GM23338 (cell line): ENCODE data around the gene OTOA. TPM values are rescaled to one million over a fixed set of nuclear protein-coding genes. Genes with fewer than 3 reads are reported as not detected.

ENCODE experiments used
- ATAC-seq: fragments of 200-7000 bp; cut with Tn5 transposase; 3 replicates; pipeline ENCODE4 v1.9.1; 2020
- DNase-seq: peaks from one replicate; pipeline ENCODE4 v3.0.0-alpha.2; 2015; ENCODE audit warnings: low spot score
- H2AFZ ChIP-seq: fragments of 200-600 bp; sonication (generic); 2 replicates; pipeline ENCODE4 v1.8.0; 2016; ENCODE audit warnings: antibody characterized with exemption, mild to moderate bottlenecking, moderate library complexity
- H3F3A ChIP-seq: fragments of 200-600 bp; sonication (generic); replicated peaks from 2 replicates; pipeline ENCODE4 v1.8.0; 2017; ENCODE audit warnings: antibody characterized with exemption, mixed run types, low read depth
- H3K27ac ChIP-seq: fragments of 200-600 bp; sonication (generic); 2 replicates; pipeline ENCODE4 v1.6.1; 2016; ENCODE audit warnings: low read depth
- H3K27me3 ChIP-seq: fragments of 200-600 bp; sonication (generic); 2 replicates; pipeline ENCODE4 v1.8.0; 2016; ENCODE audit warnings: mild to moderate bottlenecking, mixed run types, moderate library complexity; ENCODE audit not compliant: insufficient read depth
- H3K36me3 ChIP-seq: fragments of 200-600 bp; sonication (generic); 2 replicates; pipeline ENCODE4 v1.8.0; 2016; ENCODE audit warnings: mild to moderate bottlenecking; ENCODE audit not compliant: insufficient read depth
- H3K4me1 ChIP-seq: fragments of 200-600 bp; sonication (generic); 2 replicates; pipeline ENCODE4 v1.8.0; 2016; ENCODE audit warnings: mild to moderate bottlenecking, moderate library complexity; ENCODE audit not compliant: insufficient read depth
- H3K4me2 ChIP-seq: fragments of 200-600 bp; sonication (generic); 2 replicates; pipeline ENCODE4 v1.7.1; 2017; ENCODE audit warnings: mixed run types
- H3K4me3 ChIP-seq: fragments of 200-600 bp; sonication (generic); 2 replicates; pipeline ENCODE4 v1.6.1; 2016; ENCODE audit warnings: mixed run types
- H3K79me2 ChIP-seq: fragments of 200-600 bp; sonication (generic); replicated peaks from 2 replicates; pipeline ENCODE4 v1.8.0; 2017; ENCODE audit warnings: mild to moderate bottlenecking; ENCODE audit not compliant: insufficient read depth
- H3K9me2 ChIP-seq: fragments of 200-600 bp; sonication (generic); 2 replicates; pipeline ENCODE4 v1.8.0; 2017; ENCODE audit not compliant: insufficient read depth
- H4K20me1 ChIP-seq: fragments of 200-600 bp; sonication (generic); replicated peaks from 2 replicates; pipeline ENCODE4 v1.8.0; 2017; ENCODE audit warnings: mild to moderate bottlenecking; ENCODE audit not compliant: insufficient read depth
- H3K27ac Mint-ChIP-seq: 2 replicates; pipeline ENCODE4 v1.8.0; 2020; ENCODE audit warnings: inconsistent platforms, mild to moderate bottlenecking, moderate library complexity, mixed read lengths
- H3K27me3 Mint-ChIP-seq: 3 replicates; pipeline ENCODE4 v1.8.0; 2022; ENCODE audit warnings: low read depth, mild to moderate bottlenecking, moderate library complexity, mixed read lengths, inconsistent platforms; ENCODE audit not compliant: insufficient read depth, poor library complexity
- H3K36me3 Mint-ChIP-seq: 3 replicates; pipeline ENCODE4 v1.8.0; 2021; ENCODE audit warnings: low read depth, mild to moderate bottlenecking, inconsistent platforms, moderate library complexity, mixed read lengths
- H3K4me1 Mint-ChIP-seq: 3 replicates; pipeline ENCODE4 v1.8.0; 2020; ENCODE audit warnings: mild to moderate bottlenecking, inconsistent platforms, mixed read lengths
- H3K4me3 Mint-ChIP-seq: 3 replicates; pipeline ENCODE4 v1.8.0; 2021; ENCODE audit warnings: moderate library complexity, mild to moderate bottlenecking, inconsistent platforms, mixed read lengths
- H3K9me3 Mint-ChIP-seq: 3 replicates; pipeline ENCODE4 v1.8.0; 2020; ENCODE audit warnings: moderate library complexity, mild to moderate bottlenecking, inconsistent platforms, mixed read lengths
- EZH2 ChIP-seq: fragments of 200-600 bp; sonication (generic); IDR thresholded peaks from one replicate; pipeline ENCODE4 v1.8.0; 2017; ENCODE audit warnings: antibody characterized with exemption, mild to moderate bottlenecking, low read depth; ENCODE audit not compliant: unreplicated experiment
- EZH2phosphoT487 ChIP-seq: fragments of 200-600 bp; sonication (generic); IDR thresholded peaks from one replicate; pipeline ENCODE4 v1.8.1; 2018; ENCODE audit warnings: antibody characterized with exemption; ENCODE audit not compliant: unreplicated experiment
- NANOG ChIP-seq: IDR thresholded peaks from 2 replicates; pipeline ENCODE4 v1.6.1; 2016; ENCODE audit warnings: antibody characterized with exemption, borderline replicate concordance
- ZNF114 ChIP-seq: fragments of 250-450 bp; sonication (Bioruptor Pico); IDR thresholded peaks from 2 replicates; pipeline ENCODE4 v1.5.0; 2020; ENCODE audit warnings: mild to moderate bottlenecking, moderate library complexity
- polyA plus RNA-seq: library from polyadenylated mRNA; unstranded; fragments of >200 nt; fragmentation: Nextera tagmentation; extraction: Ambion mirVana; gene quantifications from 2 replicates; pipeline ENCODE4 v1.2.1, GENCODE V29; 2016
- total RNA-seq: library from RNA; depleted of rRNA; stranded (reverse); fragments of >200 nt; shearing (Covaris generic); gene quantifications from 2 replicates; pipeline ENCODE4 v1.2.3, GENCODE V29; 2014
- TF ChIP-seq, protein P1 (sequence below), 2 experiments: fragments of 200-600 bp in 1 of 2; sonication (generic) in 1 of 2; conservative IDR thresholded peaks; 2 replicates each; pipeline versions ENCODE4 v1.5.1 to v1.6.1; 2016 to 2017; ENCODE audit warnings: antibody characterized with exemption in 2 of 2, low read depth in 2 of 2, mild to moderate bottlenecking in 2 of 2, moderate library complexity in 1 of 2
- TF ChIP-seq, protein P2 (sequence below): IDR thresholded peaks from 2 replicates; pipeline ENCODE4 v1.6.1; 2016; ENCODE audit warnings: antibody characterized with exemption

The OTOA gene
- total and polyA plus RNA-seq, 2 experiments from 2014 or later: 0.16 to 0.17 TPM

DNA sequence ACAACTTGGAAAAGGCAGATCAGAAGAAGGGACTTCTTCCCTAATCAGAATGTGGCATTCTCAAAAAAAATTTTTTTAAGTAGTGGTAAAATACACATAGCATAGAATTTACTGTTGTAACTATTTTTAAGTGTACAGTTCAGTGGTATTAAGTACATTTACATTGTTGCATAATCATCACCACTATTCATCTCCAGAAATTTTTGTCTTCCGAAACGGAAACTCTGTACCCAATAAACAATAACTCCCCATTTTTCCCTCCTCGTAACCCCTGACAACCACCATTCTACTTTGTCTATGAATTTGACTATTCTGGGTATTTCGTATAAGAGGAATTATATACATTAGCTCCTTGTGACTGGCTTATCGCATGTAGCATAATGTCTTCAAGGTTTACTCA, 45.5 kb upstream of the OTOA start (continued):
- TF ChIP-seq, protein P1, sequence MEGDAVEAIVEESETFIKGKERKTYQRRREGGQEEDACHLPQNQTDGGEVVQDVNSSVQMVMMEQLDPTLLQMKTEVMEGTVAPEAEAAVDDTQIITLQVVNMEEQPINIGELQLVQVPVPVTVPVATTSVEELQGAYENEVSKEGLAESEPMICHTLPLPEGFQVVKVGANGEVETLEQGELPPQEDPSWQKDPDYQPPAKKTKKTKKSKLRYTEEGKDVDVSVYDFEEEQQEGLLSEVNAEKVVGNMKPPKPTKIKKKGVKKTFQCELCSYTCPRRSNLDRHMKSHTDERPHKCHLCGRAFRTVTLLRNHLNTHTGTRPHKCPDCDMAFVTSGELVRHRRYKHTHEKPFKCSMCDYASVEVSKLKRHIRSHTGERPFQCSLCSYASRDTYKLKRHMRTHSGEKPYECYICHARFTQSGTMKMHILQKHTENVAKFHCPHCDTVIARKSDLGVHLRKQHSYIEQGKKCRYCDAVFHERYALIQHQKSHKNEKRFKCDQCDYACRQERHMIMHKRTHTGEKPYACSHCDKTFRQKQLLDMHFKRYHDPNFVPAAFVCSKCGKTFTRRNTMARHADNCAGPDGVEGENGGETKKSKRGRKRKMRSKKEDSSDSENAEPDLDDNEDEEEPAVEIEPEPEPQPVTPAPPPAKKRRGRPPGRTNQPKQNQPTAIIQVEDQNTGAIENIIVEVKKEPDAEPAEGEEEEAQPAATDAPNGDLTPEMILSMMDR (conservative IDR thresholded peaks at IDR 0.05; ENCODE audit: low read depth in 2 of 2): no peak
- TF ChIP-seq NANOG: no peak

- H3K27ac Mint-ChIP-seq: no peak overlapping the region
Observed at GRCh38 chr16:21619765-21620425, 43.9 kb upstream of the OTOA start.

DNA sequence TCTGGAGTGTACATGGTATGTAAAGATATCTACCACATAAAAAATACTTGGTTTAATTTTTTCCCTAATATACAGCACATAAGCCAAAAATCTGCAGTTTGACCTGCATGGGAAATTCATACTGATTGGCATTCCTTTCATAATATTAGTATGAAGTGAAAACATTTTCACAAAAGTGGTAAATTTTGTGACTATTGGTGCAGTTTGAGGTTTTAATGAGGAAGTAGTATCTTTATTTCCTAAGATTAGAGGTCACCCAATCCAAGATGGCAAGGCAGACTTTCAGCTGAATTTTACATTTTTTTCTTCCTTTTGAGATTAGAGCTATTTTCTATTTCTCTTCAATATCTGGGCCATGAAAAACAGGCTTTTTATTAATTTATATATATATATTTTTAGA, 43.2 kb upstream of the OTOA start:
- ATAC-seq: no peak
- no peak overlapping the region for H3K27ac ChIP-seq
- H3K27me3 ChIP-seq: no peaks in the 10 kb centered on the region
- H3F3A ChIP-seq: no peaks in the 10 kb centered on the region
- no peak overlapping the region for H3K4me3 ChIP-seq
- Mint-ChIP-seq H3K4me1 (no peaks in the 10 kb centered on the region), H3K4me3 (no peak overlapping the region), H3K27ac (no peak overlapping the region), H3K36me3 (peaks cover 30% of the 10 kb centered on the region), H3K9me3 (no peaks in the 10 kb centered on the region), H3K27me3 (peaks cover 2% of the 10 kb centered on the region)
- no peak for DNase-seq
- TF ChIP-seq EZH2 (no peak), ZNF114 (no peak)
- TF ChIP-seq, protein P1 (conservative IDR thresholded peaks at IDR 0.05; ENCODE audit: low read depth in 2 of 2): no peak
- no peaks in the 10 kb centered on the region for H3K9me2 ChIP-seq
- 0 out of 2 replicates have a peak, but pooled peaks cover 5% of the 10 kb centered on the region for H3K36me3 ChIP-seq
- peaks cover 15% of the 10 kb centered on the region; the same call in 1 of the 2 replicates for H4K20me1 ChIP-seq
- H2AFZ ChIP-seq: no peak overlapping the region
- no peak overlapping the region for H3K4me2 ChIP-seq
- no peaks in the 10 kb centered on the region for H3K4me1 ChIP-seq
- peaks cover 27% of the 10 kb centered on the region for H3K79me2 ChIP-seq

More at GRCh38 chr16:21619765-21620425, 43.9 kb upstream of the OTOA start:
- Histone ChIP-seq H4K20me1 (peaks cover 12% of the 10 kb centered on the region; the same call in 1 of the 2 replicates), H3K36me3 (0 out of 2 replicates have a peak, but pooled peaks cover 5% of the 10 kb centered on the region), H3K4me2 (no peak overlapping the region), H3K4me1 (no peaks in the 10 kb centered on the region), H3K79me2 (peaks cover 34% of the 10 kb centered on the region), H3F3A (no peaks in the 10 kb centered on the region), H3K9me2 (no peaks in the 10 kb centered on the region), H3K27ac (no peak overlapping the region), H3K4me3 (no peak overlapping the region), H2AFZ (no peak overlapping the region), H3K27me3 (no peaks in the 10 kb centered on the region)
- TF ChIP-seq, protein P2, sequence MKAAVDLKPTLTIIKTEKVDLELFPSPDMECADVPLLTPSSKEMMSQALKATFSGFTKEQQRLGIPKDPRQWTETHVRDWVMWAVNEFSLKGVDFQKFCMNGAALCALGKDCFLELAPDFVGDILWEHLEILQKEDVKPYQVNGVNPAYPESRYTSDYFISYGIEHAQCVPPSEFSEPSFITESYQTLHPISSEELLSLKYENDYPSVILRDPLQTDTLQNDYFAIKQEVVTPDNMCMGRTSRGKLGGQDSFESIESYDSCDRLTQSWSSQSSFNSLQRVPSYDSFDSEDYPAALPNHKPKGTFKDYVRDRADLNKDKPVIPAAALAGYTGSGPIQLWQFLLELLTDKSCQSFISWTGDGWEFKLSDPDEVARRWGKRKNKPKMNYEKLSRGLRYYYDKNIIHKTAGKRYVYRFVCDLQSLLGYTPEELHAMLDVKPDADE: no peak
- TF ChIP-seq EZH2phosphoT487 (no peak), NANOG (no peak)
- peaks cover 24% of the 10 kb centered on the region for H3K36me3 Mint-ChIP-seq
- no peaks in the 10 kb centered on the region for H3K4me1 Mint-ChIP-seq
- ATAC-seq: no peak
- H3K4me3 Mint-ChIP-seq: no peak overlapping the region
- H3K9me3 Mint-ChIP-seq: no peaks in the 10 kb centered on the region
- no peak for DNase-seq
- peaks cover 2% of the 10 kb centered on the region for H3K27me3 Mint-ChIP-seq
